H9 (cell line): ENCODE results near the gene USB1. TPM values are rescaled to one million over a fixed set of nuclear protein-coding genes. Genes with fewer than 3 reads are reported as not detected.
"Not testable (repeated sequence)": the region's sequence is repeated elsewhere in the genome, so short reads cannot be mapped to it uniquely, and the experiment has no call there.

ENCODE experiments used
- DNase-seq: peaks from one replicate; pipeline ENCODE4 v3.0.0-alpha.2; 2017
- H2AFZ ChIP-seq: one replicate; pipeline ENCODE4 v1.6.1; 2013; ENCODE audit warnings: mild to moderate bottlenecking, low read length, control low read depth, moderate library complexity
- H2AK5ac ChIP-seq: 2 replicates; pipeline ENCODE4 v1.6.1; 2013; ENCODE audit warnings: low read length, control low read depth, mixed read lengths; ENCODE audit not compliant: insufficient read length
- H2BK120ac ChIP-seq: one replicate; pipeline ENCODE4 v1.6.1; 2013; ENCODE audit warnings: low read depth, mild to moderate bottlenecking, low read length, control low read depth, inconsistent platforms; ENCODE audit not compliant: poor library complexity, severe bottlenecking
- H2BK12ac ChIP-seq: 2 replicates; pipeline ENCODE4 v1.6.1; 2013; ENCODE audit warnings: low read length, control low read depth, mixed read lengths, low read depth; ENCODE audit not compliant: insufficient read length
- H2BK15ac ChIP-seq: 2 replicates; pipeline ENCODE4 v1.6.1; 2013; ENCODE audit warnings: low read depth, low read length, control low read depth
- H2BK20ac ChIP-seq: one replicate; pipeline ENCODE4 v1.6.1; 2013; ENCODE audit warnings: low read depth, mild to moderate bottlenecking, low read length, control low read depth, inconsistent platforms; ENCODE audit not compliant: poor library complexity, severe bottlenecking
- H2BK5ac ChIP-seq: 2 replicates; pipeline ENCODE4 v1.6.1; 2013; ENCODE audit warnings: low read length, control low read depth, mixed read lengths; ENCODE audit not compliant: insufficient read length
- H3K14ac ChIP-seq: 2 replicates; pipeline ENCODE4 v1.6.1; 2013; ENCODE audit warnings: low read length, control low read depth; ENCODE audit not compliant: insufficient read depth
- H3K18ac ChIP-seq: 2 replicates; pipeline ENCODE4 v1.6.1; 2013; ENCODE audit warnings: low read depth, mild to moderate bottlenecking, mixed read lengths, low read length, control low read depth; ENCODE audit not compliant: insufficient read length
- H3K23ac ChIP-seq: 2 replicates; pipeline ENCODE4 v1.6.1; 2013; ENCODE audit warnings: low read length, control low read depth, mixed read lengths, low read depth; ENCODE audit not compliant: insufficient read length
- H3K23me2 ChIP-seq: 2 replicates; pipeline ENCODE4 v1.6.1; 2013; ENCODE audit warnings: low read depth, mild to moderate bottlenecking, mixed read lengths, low read length, control low read depth; ENCODE audit not compliant: insufficient read length, poor library complexity, severe bottlenecking
- H3K27ac ChIP-seq: 2 replicates; pipeline ENCODE4 v1.5.1; 2013; ENCODE audit warnings: low read length, control low read depth, mixed read lengths, low read depth; ENCODE audit not compliant: insufficient read length
- H3K27me3 ChIP-seq: 2 replicates; pipeline ENCODE4 v1.6.1; 2013; ENCODE audit warnings: low read length, control low read depth, inconsistent platforms; ENCODE audit not compliant: insufficient read depth
- H3K4ac ChIP-seq: 2 replicates; pipeline ENCODE4 v1.6.1; 2013; ENCODE audit warnings: low read depth, mild to moderate bottlenecking, control low read depth, inconsistent platforms, low read length, moderate library complexity
- H3K4me1 ChIP-seq: 2 replicates; pipeline ENCODE4 v1.6.1; 2013; ENCODE audit warnings: low read length, control low read depth, inconsistent platforms; ENCODE audit not compliant: insufficient read depth
- H3K4me2 ChIP-seq: 2 replicates; pipeline ENCODE4 v1.6.1; 2013; ENCODE audit warnings: low read length, control low read depth, mixed read lengths; ENCODE audit not compliant: insufficient read length, insufficient read depth
- H3K56ac ChIP-seq: 2 replicates; pipeline ENCODE4 v1.6.1; 2013; ENCODE audit warnings: low read depth, mild to moderate bottlenecking, mixed read lengths, low read length, control low read depth; ENCODE audit not compliant: insufficient read length
- H3K79me1 ChIP-seq: 2 replicates; pipeline ENCODE4 v1.6.1; 2013; ENCODE audit warnings: low read depth, mild to moderate bottlenecking, moderate library complexity, low read length, control low read depth, inconsistent platforms; ENCODE audit not compliant: insufficient read depth, poor library complexity, severe bottlenecking
- H3K79me2 ChIP-seq: 2 replicates; pipeline ENCODE4 v1.6.1; 2013; ENCODE audit warnings: low read length, control low read depth, inconsistent platforms; ENCODE audit not compliant: insufficient read depth
- H3K9ac ChIP-seq: 2 replicates; pipeline ENCODE4 v1.6.1; 2013; ENCODE audit warnings: low read length, control low read depth, mixed read lengths; ENCODE audit not compliant: insufficient read length; ENCODE audit errors: extremely low read depth
- H3K9me3 ChIP-seq: one replicate; pipeline ENCODE4 v1.6.1; 2013; ENCODE audit warnings: low read depth, low read length, inconsistent platforms; ENCODE audit not compliant: control insufficient read depth
- H3T11ph ChIP-seq: one replicate; pipeline ENCODE4 v1.6.1; 2013; ENCODE audit warnings: mild to moderate bottlenecking, low read length, control low read depth, inconsistent platforms
- H4K20me1 ChIP-seq: one replicate; pipeline ENCODE4 v1.6.1; 2013; ENCODE audit not compliant: control insufficient read depth, insufficient read length, insufficient read depth
- H4K5ac ChIP-seq: 2 replicates; pipeline ENCODE4 v1.6.1; 2013; ENCODE audit warnings: low read depth, mild to moderate bottlenecking, mixed read lengths, low read length, control low read depth; ENCODE audit not compliant: insufficient read length
- H4K8ac ChIP-seq: replicated peaks from 2 replicates; pipeline ENCODE4 v1.6.1; 2013; ENCODE audit warnings: low read length, control low read depth, mixed read lengths, low read depth; ENCODE audit not compliant: insufficient read length
- H4K91ac ChIP-seq: 2 replicates; pipeline ENCODE4 v1.6.1; 2013; ENCODE audit warnings: low read depth, mild to moderate bottlenecking, moderate library complexity, mixed read lengths, low read length, control low read depth; ENCODE audit not compliant: insufficient read length
- H3K27ac Mint-ChIP-seq, 3 experiments: 2 replicates in 2 of 3; 3 replicates in 1 of 3; pipeline ENCODE4 v1.8.0; 2020 to 2021; ENCODE audit warnings: mixed read lengths in 3 of 3, mild to moderate bottlenecking in 1 of 3, moderate library complexity in 1 of 3
- H3K27me3 Mint-ChIP-seq: 2 replicates; pipeline ENCODE4 v1.8.0; 2021; ENCODE audit warnings: low read depth, mild to moderate bottlenecking, moderate library complexity, mixed read lengths
- H3K36me3 Mint-ChIP-seq, 3 experiments: 2 replicates in 2 of 3; 3 replicates in 1 of 3; pipeline ENCODE4 v1.8.0; 2020 to 2021; ENCODE audit warnings: low read depth in 3 of 3, mixed read lengths in 3 of 3; ENCODE audit not compliant: insufficient read depth in 1 of 3
- H3K4me1 Mint-ChIP-seq, 2 experiments: 2 replicates each; pipeline ENCODE4 v1.8.0; 2020; ENCODE audit warnings: mixed read lengths in 2 of 2
- H3K4me3 Mint-ChIP-seq, 2 experiments: 2 replicates in 1 of 2; 3 replicates in 1 of 2; pipeline ENCODE4 v1.8.0; 2020 to 2021; ENCODE audit warnings: mild to moderate bottlenecking in 2 of 2, mixed read lengths in 2 of 2, moderate library complexity in 1 of 2
- H3K9me3 Mint-ChIP-seq, 2 experiments: 2 replicates in 1 of 2; 3 replicates in 1 of 2; pipeline ENCODE4 v1.8.0; 2020; ENCODE audit warnings: mild to moderate bottlenecking in 2 of 2, mixed read lengths in 2 of 2, moderate library complexity in 1 of 2
- CTCF ChIP-seq: fragments of 200-600 bp; sonication (generic); conservative IDR thresholded peaks from 3 replicates; pipeline ENCODE4 v1.8.0; 2021; ENCODE audit warnings: antibody characterized with exemption, mild to moderate bottlenecking
- WGBS: extraction: QIAGEN DNeasy Blood & Tissue Kit; methylation state at CpG from one replicate; pipeline ENCODE4 v1.1.7; 2013; ENCODE audit warnings: missing lambda C conversion rate, low lambda C conversion rate, mixed read lengths; ENCODE audit not compliant: insufficient read length; ENCODE audit errors: extremely low coverage; 5-methylcytosine and 5-hydroxymethylcytosine counted together
- total RNA-seq: library from RNA; stranded (reverse); gene quantifications from 2 replicates; pipeline ENCODE4 v1.2.1, GENCODE V29; 2021

Gene USB1
- total RNA-seq, 1 experiment from 2014 or later, result 65.0 TPM

GRCh38 chr16:57977418-57978069 is 23.7 kb upstream of the USB1 start:
- H3K36me3 Mint-ChIP-seq, result no peaks in the 10 kb centered on the region

GRCh38 chr16:57978070-57978465 is 23.1 kb upstream of the USB1 start:
- not testable (repeated sequence) for H3K4ac ChIP-seq, H4K8ac ChIP-seq, H3K27ac Mint-ChIP-seq, DNase-seq, H3K27ac ChIP-seq, H3K18ac ChIP-seq, H3K27me3 ChIP-seq, H2AFZ ChIP-seq, H3K14ac ChIP-seq, H3T11ph ChIP-seq, H3K23me2 ChIP-seq, H3K4me3 Mint-ChIP-seq, H3K4me1 ChIP-seq, H3K4me1 Mint-ChIP-seq, H4K20me1 ChIP-seq, H2BK15ac ChIP-seq, H3K9me3 Mint-ChIP-seq, H2BK120ac ChIP-seq, H2BK12ac ChIP-seq, H4K91ac ChIP-seq, H4K5ac ChIP-seq, H2AK5ac ChIP-seq, H3K79me1 ChIP-seq, H3K27me3 Mint-ChIP-seq, H3K9me3 ChIP-seq, H3K56ac ChIP-seq, H3K79me2 ChIP-seq, H3K36me3 Mint-ChIP-seq, H3K9ac ChIP-seq, H3K4me2 ChIP-seq, H2BK20ac ChIP-seq, H2BK5ac ChIP-seq, H3K23ac ChIP-seq
- WGBS, result no CpG with 5 or more reads among the region's 2 CpGs

More at GRCh38 chr16:57977418-57978069, 23.7 kb upstream of the USB1 start:
- no peak overlapping the region for H3K23ac ChIP-seq
- no peak overlapping the region for H2AK5ac ChIP-seq
- no peak overlapping the region for H3K18ac ChIP-seq
- no peak for DNase-seq
- H4K91ac ChIP-seq, result no peak overlapping the region
- no peaks in the 10 kb centered on the region for H4K20me1 ChIP-seq
- Mint-ChIP-seq H3K4me1 (peaks cover 3 to 7% of the 10 kb centered on the region in 2 experiments), H3K4me3 (no peak overlapping the region), H3K27ac (no peak overlapping the region), H3K9me3 (no peaks in the 10 kb centered on the region), H3K27me3 (peaks cover 2% of the 10 kb centered on the region)
- H3K23me2 ChIP-seq, result no peaks in the 10 kb centered on the region
- no peak overlapping the region for H2BK120ac ChIP-seq
- no peak overlapping the region for H4K5ac ChIP-seq
- no peak overlapping the region for H3T11ph ChIP-seq
- no peak overlapping the region for H2BK20ac ChIP-seq
- H3K9ac ChIP-seq, result no peak overlapping the region
- H3K79me2 ChIP-seq, result no peaks in the 10 kb centered on the region
- no peak overlapping the region for H3K4ac ChIP-seq
- no peak overlapping the region for H3K14ac ChIP-seq
- H3K4me1 ChIP-seq, result no peaks in the 10 kb centered on the region
- H2BK5ac ChIP-seq, result no peak overlapping the region
- no peak overlapping the region for H3K27ac ChIP-seq
- H3K4me2 ChIP-seq, result no peak overlapping the region
- H3K79me1 ChIP-seq, result no peaks in the 10 kb centered on the region
- H3K9me3 ChIP-seq, result no peaks in the 10 kb centered on the region
- no peak overlapping the region for H2BK12ac ChIP-seq
- H4K8ac ChIP-seq, result no peak overlapping the region
- TF ChIP-seq CTCF, result peak; percentile 54
- H3K27me3 ChIP-seq, result no peaks in the 10 kb centered on the region
- H2AFZ ChIP-seq, result no peak overlapping the region
- no CpG with 5 or more reads among the region's 12 CpGs for WGBS
- H3K56ac ChIP-seq, result no peak overlapping the region
- H2BK15ac ChIP-seq, result no peak overlapping the region
